ENCODE measurements around the gene DLG3. TPM values are rescaled to one million over a fixed set of nuclear protein-coding genes. Genes with fewer than 3 reads are reported as not detected.

The DLG3 gene
- total RNA-seq, 2 experiments from 2014 or later = 6.6 to 9.0 TPM

DNA sequence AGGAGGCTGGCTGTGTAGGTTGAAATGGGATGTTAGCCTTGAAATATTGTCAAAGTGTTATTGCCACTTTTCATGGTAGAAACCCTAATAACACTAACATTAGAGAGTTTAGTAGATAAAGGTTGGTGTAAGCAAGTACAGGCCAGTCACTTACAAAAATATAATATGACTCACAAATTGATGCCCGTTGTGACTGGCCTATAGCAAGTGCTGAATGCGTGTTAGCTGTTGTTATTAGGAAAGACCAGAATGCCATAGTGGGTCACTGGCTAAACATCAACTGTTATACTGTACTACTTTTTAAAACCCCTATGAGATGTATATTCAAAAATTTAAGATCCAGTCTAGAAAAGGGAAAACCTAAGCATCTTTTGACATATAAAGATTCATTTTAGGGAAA, 41.9 kb upstream of the DLG3 start:
- H3K4me3 ChIP-seq (ENCODE audit: low read length) = no peak overlapping the region
- no peak overlapping the region for H3K27ac ChIP-seq (ENCODE audit: low read depth in 1 of 2, low read length in 2 of 2)
- H3K27me3 ChIP-seq (ENCODE audit: control insufficient read depth in 1 of 2, insufficient read depth in 2 of 2, low read length in 2 of 2) = no peaks in the 10 kb centered on the region
- peaks cover 4% of the 10 kb centered on the region for H3K36me3 Mint-ChIP-seq (ENCODE audit: low read depth)
- ChIA-PET POLR2A (interaction anchor here (0.6 kb wide), 1 partner anchor 221 kb away, joined by 5 read pairs; no protein-coding TSS in a partner anchor), CTCF (no interaction called here)
- H3K27me3 Mint-ChIP-seq = no peaks in the 10 kb centered on the region
- no peak overlapping the region for H3K4me3 Mint-ChIP-seq
- no peaks in the 10 kb centered on the region for H3K36me3 ChIP-seq (ENCODE audit: insufficient read depth, low read length)
- H3K27ac Mint-ChIP-seq = peak overlapping the region; percentile 17
- H3K4me1 ChIP-seq (ENCODE audit: insufficient read depth, low read length) = peaks cover 5% of the 10 kb centered on the region
- no peaks in the 10 kb centered on the region for H3K9me3 ChIP-seq (ENCODE audit: control insufficient read depth in 1 of 2, insufficient read depth in 1 of 2, low read length in 2 of 2)
- intact Hi-C loops (cut with DNase I, micrococcal nuclease) = no loop called here
- peaks cover 12% of the 10 kb centered on the region for H3K4me1 Mint-ChIP-seq (ENCODE audit: low read depth)
- no peak for TF ChIP-seq CTCF (IDR thresholded peaks at IDR 0.05)
- no peaks in the 10 kb centered on the region for H3K9me3 Mint-ChIP-seq
- no peak for ATAC-seq (ENCODE audit: poor library complexity)
- no peak for DNase-seq

- POLR2A ChIA-PET = no interaction called here
- Histone ChIP-seq H3K36me3 (ENCODE audit: insufficient read depth, low read length) (no peaks in the 10 kb centered on the region), H3K4me3 (ENCODE audit: low read length) (no peak overlapping the region), H3K27me3 (ENCODE audit: control insufficient read depth in 1 of 2, insufficient read depth in 2 of 2, low read length in 2 of 2) (no peaks in the 10 kb centered on the region), H3K4me1 (ENCODE audit: insufficient read depth, low read length) (no peaks in the 10 kb centered on the region), H3K9me3 (ENCODE audit: control insufficient read depth in 1 of 2, insufficient read depth in 1 of 2, low read length in 2 of 2) (no peaks in the 10 kb centered on the region), H3K27ac (ENCODE audit: low read depth in 1 of 2, low read length in 2 of 2) (no peak overlapping the region)
- intact Hi-C loops (cut with DNase I, micrococcal nuclease) = no loop called here
- H3K27me3 Mint-ChIP-seq = no peaks in the 10 kb centered on the region
- no peaks in the 10 kb centered on the region for H3K9me3 Mint-ChIP-seq
- CTCF ChIA-PET = no interaction called here
- DNase-seq (no peak), ATAC-seq (ENCODE audit: poor library complexity) (no peak)
- H3K4me1 Mint-ChIP-seq (ENCODE audit: low read depth) = no peaks in the 10 kb centered on the region
- no peaks in the 10 kb centered on the region for H3K36me3 Mint-ChIP-seq (ENCODE audit: low read depth)
- no peak overlapping the region for H3K27ac Mint-ChIP-seq
- H3K4me3 Mint-ChIP-seq = no peak overlapping the region
- TF ChIP-seq CTCF (IDR thresholded peaks at IDR 0.05) = no peak
Observed at GRCh38 chrX:70405003-70405402, 39.6 kb upstream of the DLG3 start.

DNA sequence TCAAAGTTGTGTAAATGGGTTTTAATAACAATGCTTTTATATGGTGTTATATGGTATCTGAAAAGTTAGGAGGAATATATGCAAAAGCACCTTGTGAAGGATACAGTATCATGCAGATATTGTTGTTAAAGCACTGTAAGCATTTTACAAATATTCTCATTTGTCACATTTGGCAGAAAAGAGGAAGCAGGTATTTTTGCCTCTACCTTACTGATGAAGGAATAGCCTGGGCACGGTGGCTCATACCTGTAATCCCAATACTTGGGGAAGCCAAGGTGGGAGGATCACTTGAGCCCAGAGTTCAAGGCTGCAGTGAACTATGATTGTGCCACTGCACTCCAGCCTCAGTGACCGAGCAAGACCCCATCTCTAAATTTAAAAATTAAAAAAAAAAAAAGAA, 33.7 kb upstream of the DLG3 start:
- no peak overlapping the region for H3K4me3 ChIP-seq (ENCODE audit: low read length)
- Mint-ChIP-seq H3K4me1 (ENCODE audit: low read depth) (no peaks in the 10 kb centered on the region), H3K4me3 (no peak overlapping the region), H3K27me3 (no peaks in the 10 kb centered on the region), H3K27ac (no peak overlapping the region), H3K9me3 (no peaks in the 10 kb centered on the region), H3K36me3 (ENCODE audit: low read depth) (no peaks in the 10 kb centered on the region)
- H3K9me3 ChIP-seq (ENCODE audit: control insufficient read depth in 1 of 2, insufficient read depth in 1 of 2, low read length in 2 of 2) = no peaks in the 10 kb centered on the region
- H3K27ac ChIP-seq (ENCODE audit: low read depth in 1 of 2, low read length in 2 of 2) = no peak overlapping the region
- ATAC-seq (ENCODE audit: poor library complexity) (no peak), DNase-seq (no peak)
- H3K36me3 ChIP-seq (ENCODE audit: insufficient read depth, low read length) = no peaks in the 10 kb centered on the region
- H3K4me1 ChIP-seq (ENCODE audit: insufficient read depth, low read length) = no peaks in the 10 kb centered on the region
- POLR2A ChIA-PET = no interaction called here
- TF ChIP-seq CTCF (IDR thresholded peaks at IDR 0.05) = no peak
- CTCF ChIA-PET = no interaction called here
- H3K27me3 ChIP-seq (ENCODE audit: control insufficient read depth in 1 of 2, insufficient read depth in 2 of 2, low read length in 2 of 2) = no peaks in the 10 kb centered on the region
- intact Hi-C loops (cut with DNase I, micrococcal nuclease) = no loop called here
